ENCODE data around the gene RABAC1. TPM values are rescaled to one million over a fixed set of nuclear protein-coding genes. Genes with fewer than 3 reads are reported as not detected.
"Not testable (repeated sequence)": the region's sequence is repeated elsewhere in the genome, so short reads cannot be mapped to it uniquely, and the experiment has no call there.

Gene RABAC1
- total RNA-seq, 4 donors from 2014 or later = 125 to 152 (median 128) TPM

DNA sequence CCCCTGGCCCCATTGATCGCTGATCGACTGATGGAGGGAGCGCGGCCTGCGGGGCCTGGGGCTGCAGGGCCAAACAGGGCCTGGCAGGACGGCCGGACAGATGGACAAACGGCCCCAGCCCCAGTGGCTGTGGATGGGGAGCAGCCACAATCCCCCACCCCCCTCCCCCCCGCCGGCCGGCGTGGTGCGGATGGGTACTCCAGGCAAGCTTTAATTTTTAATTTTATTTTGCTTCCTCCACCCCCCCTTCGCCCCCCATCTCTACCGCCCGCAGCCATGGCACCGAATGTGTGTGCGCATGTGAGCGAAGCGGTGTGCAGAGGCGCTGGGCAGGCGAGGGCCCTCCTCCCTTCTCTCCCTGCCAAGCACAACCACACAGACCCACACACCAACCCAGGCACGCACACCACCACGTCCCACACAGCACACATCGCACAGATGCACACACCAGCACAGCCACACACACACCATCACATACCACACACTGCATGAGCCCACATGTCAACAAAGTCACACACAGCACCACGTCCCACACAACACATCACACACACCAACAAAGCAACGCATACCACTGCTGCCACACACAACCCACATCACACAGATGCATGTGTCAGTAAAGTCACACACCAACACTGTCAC is 43.2 kb downstream of the RABAC1 start:
- 24 to 28% methylated on average over 27 of the region's 27 CpGs for WGBS, 2 donors
- intact Hi-C loops (cut with DNase I; ENCODE audit: low total_unique reads) = no loop called here
- H3K4me3 ChIP-seq (ENCODE audit: low read depth, poor library complexity, severe bottlenecking) = no peak overlapping the region
- TF ChIP-seq, protein P1, sequence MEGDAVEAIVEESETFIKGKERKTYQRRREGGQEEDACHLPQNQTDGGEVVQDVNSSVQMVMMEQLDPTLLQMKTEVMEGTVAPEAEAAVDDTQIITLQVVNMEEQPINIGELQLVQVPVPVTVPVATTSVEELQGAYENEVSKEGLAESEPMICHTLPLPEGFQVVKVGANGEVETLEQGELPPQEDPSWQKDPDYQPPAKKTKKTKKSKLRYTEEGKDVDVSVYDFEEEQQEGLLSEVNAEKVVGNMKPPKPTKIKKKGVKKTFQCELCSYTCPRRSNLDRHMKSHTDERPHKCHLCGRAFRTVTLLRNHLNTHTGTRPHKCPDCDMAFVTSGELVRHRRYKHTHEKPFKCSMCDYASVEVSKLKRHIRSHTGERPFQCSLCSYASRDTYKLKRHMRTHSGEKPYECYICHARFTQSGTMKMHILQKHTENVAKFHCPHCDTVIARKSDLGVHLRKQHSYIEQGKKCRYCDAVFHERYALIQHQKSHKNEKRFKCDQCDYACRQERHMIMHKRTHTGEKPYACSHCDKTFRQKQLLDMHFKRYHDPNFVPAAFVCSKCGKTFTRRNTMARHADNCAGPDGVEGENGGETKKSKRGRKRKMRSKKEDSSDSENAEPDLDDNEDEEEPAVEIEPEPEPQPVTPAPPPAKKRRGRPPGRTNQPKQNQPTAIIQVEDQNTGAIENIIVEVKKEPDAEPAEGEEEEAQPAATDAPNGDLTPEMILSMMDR (IDR thresholded peaks at IDR 0.05) = no peak
- no peak for TF ChIP-seq POLR2A (IDR thresholded peaks at IDR 0.05)
- no peak for DNase-seq (ENCODE audit: low spot score in 2 of 2)

DNA sequence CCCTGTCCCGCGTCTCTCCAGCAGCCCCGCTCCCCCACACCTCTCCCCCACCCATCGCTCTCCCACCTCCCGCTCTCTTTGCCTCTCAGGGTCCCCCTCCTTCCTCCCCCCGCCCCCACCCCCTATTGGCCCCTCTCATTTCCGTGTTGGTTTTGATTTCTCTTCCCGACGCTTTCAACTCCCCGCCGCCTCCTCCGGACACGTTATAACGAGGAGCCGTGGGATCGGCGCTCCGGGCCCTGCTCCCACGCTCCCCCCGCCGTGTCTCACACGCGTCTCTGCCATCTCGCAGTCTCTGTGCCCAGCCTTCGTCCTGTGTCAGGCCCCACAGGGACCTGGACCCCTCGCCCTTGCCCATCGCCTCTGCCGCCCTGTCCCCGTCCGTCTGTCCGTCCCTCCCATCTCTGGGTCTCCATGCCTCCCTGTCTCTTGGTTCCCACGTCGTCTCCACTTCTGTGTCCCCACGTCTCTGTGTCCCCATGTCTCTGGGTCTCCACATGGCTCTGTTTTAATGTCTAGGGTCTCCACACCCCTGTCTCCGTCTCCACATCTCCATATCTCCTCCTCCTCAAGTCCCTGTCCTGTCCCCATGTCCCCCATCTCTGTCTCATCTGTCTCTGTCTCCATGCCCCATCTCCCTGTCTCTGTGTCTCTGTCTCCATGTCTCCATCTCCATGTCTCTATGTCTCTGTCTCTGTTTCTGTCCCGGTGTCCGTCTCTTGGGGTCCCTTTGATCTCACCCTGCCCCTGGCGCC is 43.9 kb downstream of the RABAC1 start:
- H3K4me3 ChIP-seq (ENCODE audit: low read depth, poor library complexity, severe bottlenecking) = no peak overlapping the region
- intact Hi-C loops (cut with DNase I; ENCODE audit: low total_unique reads) = no loop called here

DNA sequence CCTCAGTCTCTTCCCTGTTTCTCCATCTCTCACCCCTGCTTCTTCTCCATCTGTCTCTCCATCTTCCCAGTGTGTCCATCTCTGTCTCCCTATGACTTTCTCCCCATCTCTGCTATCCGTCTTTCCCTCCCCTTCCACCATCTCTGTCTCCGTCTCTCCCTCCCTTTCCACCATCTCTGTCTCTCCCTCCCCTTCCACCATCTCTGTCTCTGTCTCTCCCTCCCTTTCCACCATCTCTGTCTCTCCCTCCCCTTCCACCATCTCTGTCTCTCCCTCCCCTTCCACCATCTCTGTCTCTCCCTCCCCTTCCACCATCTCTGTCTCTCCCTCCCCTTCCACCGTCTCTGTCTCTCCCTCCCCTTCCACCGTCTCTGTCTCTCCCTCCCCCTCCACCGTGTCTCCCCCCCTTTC is 44.7 kb downstream of the RABAC1 start:
- DNase-seq (ENCODE audit: low spot score in 2 of 2); intact Hi-C loops (cut with DNase I; ENCODE audit: low total_unique reads); H3K4me3 ChIP-seq (ENCODE audit: low read depth, poor library complexity, severe bottlenecking): not testable (repeated sequence)
- WGBS, 2 donors = 3 to 11% methylated on average over 2 to 5 of the region's 5 CpGs

More for the DNA sequence above, 43.9 kb downstream of the RABAC1 start:
- TF ChIP-seq, protein P1 (IDR thresholded peaks at IDR 0.05) = no peak
- no peak for TF ChIP-seq POLR2A (IDR thresholded peaks at IDR 0.05)
- WGBS, 2 donors = 3 to 4% methylated on average over 36 to 38 of the region's 38 CpGs
- no peak for DNase-seq (ENCODE audit: low spot score in 2 of 2)

DNA sequence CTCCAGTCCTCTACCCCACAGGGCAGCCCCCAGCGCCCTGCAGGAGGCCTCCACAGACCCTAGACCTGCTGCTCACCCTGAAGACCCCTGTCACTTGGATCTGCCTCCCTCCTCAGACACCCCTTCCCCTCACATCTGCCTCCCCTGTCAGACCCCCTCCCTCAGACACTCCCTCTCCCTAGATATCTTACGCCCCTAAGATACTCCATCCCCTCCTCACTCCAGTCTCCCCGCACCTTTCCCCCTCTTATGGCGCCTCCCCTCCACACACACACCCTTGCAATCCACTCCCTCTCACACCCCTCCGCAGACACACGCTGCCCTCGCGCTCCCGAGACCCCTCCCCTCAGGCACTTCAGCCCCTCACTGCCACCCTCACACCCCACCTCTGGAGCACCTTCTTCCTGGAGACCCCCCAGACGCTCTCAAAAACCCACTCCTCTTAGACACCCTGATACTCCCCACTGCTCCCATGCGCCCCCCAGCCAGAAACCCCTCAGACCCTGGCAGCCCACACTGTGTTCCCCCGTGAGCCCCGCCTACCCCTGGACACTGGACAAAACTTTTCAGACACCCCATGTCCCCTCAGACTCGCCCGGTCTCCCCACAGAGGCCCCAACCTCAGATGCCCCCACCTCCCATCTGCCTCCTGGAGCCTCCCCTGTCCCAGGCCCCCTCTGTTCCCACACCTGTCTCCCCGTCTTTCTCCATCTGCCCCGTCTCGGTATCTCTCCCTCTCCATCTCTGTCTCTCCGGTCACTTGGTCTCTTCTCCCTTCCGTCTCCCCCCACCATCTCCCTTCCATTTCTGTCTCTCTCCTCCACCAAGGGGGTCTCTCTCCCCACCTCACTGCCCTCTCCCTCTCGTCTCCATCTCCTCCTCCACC is 45.3 kb downstream of the RABAC1 start:
- no peak overlapping the region for H3K4me3 ChIP-seq (ENCODE audit: low read depth, poor library complexity, severe bottlenecking)
- TF ChIP-seq POLR2A (IDR thresholded peaks at IDR 0.05) = no peak
- no peak for DNase-seq (ENCODE audit: low spot score in 2 of 2)
- intact Hi-C loops (cut with DNase I; ENCODE audit: low total_unique reads) = no loop called here
- 7 to 10% methylated on average over 21 of the region's 21 CpGs for WGBS, 2 donors

DNA sequence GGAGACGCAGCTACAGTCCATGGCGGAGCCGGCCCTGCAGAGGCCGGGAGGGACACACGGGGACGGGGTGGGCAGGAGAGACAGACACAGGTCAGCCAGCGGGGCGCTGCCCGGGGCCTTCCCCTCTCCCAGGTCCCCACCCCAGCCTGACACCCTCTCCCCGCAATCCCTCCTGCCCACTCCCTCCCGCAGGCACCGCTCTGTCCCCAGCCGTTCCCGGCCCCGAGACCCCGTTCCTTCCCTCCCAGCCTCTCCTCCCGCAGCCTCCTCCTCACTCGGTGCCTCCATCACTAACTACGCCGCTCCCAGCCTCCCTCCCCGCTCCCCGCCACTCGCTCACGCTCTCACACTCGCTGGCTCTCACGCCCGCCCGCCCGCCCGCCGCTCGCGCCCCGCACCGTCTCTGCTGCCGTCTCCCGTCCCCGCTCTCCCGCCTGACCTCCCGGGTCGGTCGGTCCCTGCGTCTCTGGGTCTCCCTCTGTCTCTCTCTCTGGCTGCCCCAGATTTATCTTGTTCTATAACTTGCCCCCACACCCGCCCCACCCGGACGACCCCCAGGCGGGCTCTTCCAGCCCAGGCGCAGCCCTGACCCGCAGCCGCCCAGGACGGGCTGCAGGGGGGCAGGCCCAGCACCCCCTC is 46.1 kb downstream of the RABAC1 start:
- 2 to 3% methylated on average over 51 of the region's 51 CpGs for WGBS, 2 donors
- intact Hi-C loops (cut with DNase I; ENCODE audit: low total_unique reads) = no loop called here
- TF ChIP-seq, protein P1 (IDR thresholded peaks at IDR 0.05) = no peak
- TF ChIP-seq POLR2A (IDR thresholded peaks at IDR 0.05) = no peak
- H3K4me3 ChIP-seq (ENCODE audit: low read depth, poor library complexity, severe bottlenecking) = no peak overlapping the region
- no peak for DNase-seq (ENCODE audit: low spot score in 2 of 2)

DNA sequence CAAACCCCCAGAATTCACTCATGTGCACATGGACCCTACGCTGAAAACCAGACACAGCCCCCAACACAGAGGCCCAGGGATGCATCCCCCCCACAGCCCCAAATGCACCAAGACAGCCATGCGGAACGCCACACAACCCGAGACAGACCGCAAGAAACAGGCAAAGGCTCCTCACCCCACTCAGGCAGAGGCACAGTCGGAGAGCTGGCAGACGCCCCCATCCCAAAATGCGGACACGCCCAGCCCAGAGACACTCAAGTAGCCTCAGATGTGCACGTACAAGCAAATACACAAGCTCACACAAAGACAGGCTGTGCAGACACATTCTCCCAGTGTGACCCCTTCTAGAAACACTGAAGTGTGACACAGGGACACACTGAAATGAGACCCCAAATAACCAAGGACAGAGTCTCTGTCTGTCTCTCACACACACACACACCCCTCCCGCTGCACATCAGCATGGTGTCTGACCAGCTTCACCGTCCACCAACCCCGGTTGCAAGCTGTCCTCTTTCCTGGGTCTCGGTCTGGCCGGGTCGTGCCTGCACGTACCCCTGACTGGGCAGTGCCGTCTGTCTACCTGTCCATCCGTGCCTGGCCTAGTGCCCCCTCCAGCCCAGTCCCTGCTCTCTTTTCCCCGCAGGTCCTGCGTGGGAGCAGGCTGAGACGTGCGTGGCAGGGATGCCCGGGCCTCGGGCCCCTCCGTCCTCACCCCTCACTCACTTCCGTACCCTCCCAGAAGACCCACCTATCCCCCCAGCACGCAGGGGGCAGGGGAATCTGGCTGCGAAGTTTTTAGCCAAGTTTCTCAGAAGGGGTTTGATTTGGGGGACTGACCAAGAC is 47.0 kb downstream of the RABAC1 start:
- H3K4me3 ChIP-seq (ENCODE audit: low read depth, poor library complexity, severe bottlenecking) = no peak overlapping the region
- intact Hi-C loops (cut with DNase I; ENCODE audit: low total_unique reads) = no loop called here
- WGBS, 2 donors = 9 to 14% methylated on average over 29 of the region's 29 CpGs
- TF ChIP-seq POLR2A (IDR thresholded peaks at IDR 0.05) = no peak
- TF ChIP-seq, protein P1 (IDR thresholded peaks at IDR 0.05) = no peak
- no peak for DNase-seq (ENCODE audit: low spot score in 2 of 2)

All from lower leg skin (tissue), 4 donors.